Measurements from ENCODE around the gene NPEPPS.

- no peak for TF ChIP-seq EZH2 (IDR thresholded peaks at IDR 0.05)
- TF ChIP-seq CTCF (IDR thresholded peaks at IDR 0.05) = no peak
- TF ChIP-seq EZH2phosphoT487 (IDR thresholded peaks at IDR 0.05) = no peak
These were observed 98.9 kb downstream of the NPEPPS start for GRCh38 chr17:47629826-47630225.

All from neural progenitor cell (in vitro differentiated cells).